Sigmoid colon (tissue), 4 donors: ENCODE data around the gene INAVA.

Source experiments
- EP300 ChIP-seq, 4 donors: sonication (generic); formaldehyde crosslinking; IDR thresholded peaks; one replicate each; pipeline ENCODE4 v1.6.1; 2017; ENCODE audit warnings: antibody characterized with exemption in 4 of 4
- POLR2AphosphoS5 ChIP-seq, 4 donors: sonication (generic); formaldehyde crosslinking; IDR thresholded peaks; one replicate each; pipeline ENCODE4 v1.6.1; 2017; ENCODE audit warnings: antibody characterized with exemption in 4 of 4
- TF ChIP-seq, protein P1 (sequence below), 4 experiments: fragments of 450-650 bp in 3 of 4; fragments of 200-600 bp in 1 of 4; IDR thresholded peaks; one replicate each; pipeline ENCODE4 v1.5.1; 2016 to 2019; ENCODE audit warnings: antibody characterized with exemption in 4 of 4, mild to moderate bottlenecking in 3 of 4, moderate library complexity in 2 of 4

- no peak for TF ChIP-seq POLR2AphosphoS5 (IDR thresholded peaks at IDR 0.05)
- TF ChIP-seq, protein P1, sequence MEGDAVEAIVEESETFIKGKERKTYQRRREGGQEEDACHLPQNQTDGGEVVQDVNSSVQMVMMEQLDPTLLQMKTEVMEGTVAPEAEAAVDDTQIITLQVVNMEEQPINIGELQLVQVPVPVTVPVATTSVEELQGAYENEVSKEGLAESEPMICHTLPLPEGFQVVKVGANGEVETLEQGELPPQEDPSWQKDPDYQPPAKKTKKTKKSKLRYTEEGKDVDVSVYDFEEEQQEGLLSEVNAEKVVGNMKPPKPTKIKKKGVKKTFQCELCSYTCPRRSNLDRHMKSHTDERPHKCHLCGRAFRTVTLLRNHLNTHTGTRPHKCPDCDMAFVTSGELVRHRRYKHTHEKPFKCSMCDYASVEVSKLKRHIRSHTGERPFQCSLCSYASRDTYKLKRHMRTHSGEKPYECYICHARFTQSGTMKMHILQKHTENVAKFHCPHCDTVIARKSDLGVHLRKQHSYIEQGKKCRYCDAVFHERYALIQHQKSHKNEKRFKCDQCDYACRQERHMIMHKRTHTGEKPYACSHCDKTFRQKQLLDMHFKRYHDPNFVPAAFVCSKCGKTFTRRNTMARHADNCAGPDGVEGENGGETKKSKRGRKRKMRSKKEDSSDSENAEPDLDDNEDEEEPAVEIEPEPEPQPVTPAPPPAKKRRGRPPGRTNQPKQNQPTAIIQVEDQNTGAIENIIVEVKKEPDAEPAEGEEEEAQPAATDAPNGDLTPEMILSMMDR (IDR thresholded peaks at IDR 0.05): no peak
- TF ChIP-seq EP300 (IDR thresholded peaks at IDR 0.05): no peak
These were observed 10.8 kb downstream of the INAVA start for GRCh38 chr1:200905411-200906052.
